Measurements from ENCODE around the gene S100A2.

DNA sequence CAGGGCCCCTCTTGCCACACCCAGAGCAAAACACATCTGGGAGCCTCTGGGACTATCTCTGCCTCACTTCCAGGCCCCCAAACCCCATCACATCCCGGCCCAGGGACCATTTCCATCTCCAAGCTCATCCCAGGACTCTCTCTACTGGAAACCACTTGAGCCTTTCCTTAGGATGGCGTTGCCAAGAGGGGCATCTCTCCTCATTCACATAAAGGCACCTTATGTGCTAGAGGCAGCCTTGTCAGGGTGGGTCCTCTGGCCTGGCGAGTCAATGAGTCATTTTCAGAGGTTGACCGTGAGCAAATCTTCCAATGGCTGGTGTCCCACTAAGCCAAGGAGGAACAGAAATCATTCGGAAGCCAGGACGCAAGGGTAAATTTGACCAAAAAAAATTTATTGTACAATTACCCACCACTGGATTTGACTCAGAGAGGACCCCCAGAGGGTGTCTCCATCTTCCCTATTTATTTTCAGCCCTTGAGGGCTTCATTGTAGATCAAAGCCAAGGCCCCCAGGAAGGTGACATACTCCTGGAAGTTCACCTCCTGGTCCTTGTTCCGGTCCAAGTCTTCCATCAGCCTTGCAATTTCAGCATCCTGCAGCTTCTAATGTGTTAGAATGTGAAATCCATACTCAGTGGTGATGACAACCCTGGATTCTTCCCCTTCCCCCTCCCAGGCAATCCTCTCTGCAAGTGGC lies 31.3 kb downstream of the S100A2 start:
- no peak for TF ChIP-seq EZH2 (IDR thresholded peaks at IDR 0.05; ENCODE audit: borderline replicate concordance, low read length)
- TF ChIP-seq, protein P1, sequence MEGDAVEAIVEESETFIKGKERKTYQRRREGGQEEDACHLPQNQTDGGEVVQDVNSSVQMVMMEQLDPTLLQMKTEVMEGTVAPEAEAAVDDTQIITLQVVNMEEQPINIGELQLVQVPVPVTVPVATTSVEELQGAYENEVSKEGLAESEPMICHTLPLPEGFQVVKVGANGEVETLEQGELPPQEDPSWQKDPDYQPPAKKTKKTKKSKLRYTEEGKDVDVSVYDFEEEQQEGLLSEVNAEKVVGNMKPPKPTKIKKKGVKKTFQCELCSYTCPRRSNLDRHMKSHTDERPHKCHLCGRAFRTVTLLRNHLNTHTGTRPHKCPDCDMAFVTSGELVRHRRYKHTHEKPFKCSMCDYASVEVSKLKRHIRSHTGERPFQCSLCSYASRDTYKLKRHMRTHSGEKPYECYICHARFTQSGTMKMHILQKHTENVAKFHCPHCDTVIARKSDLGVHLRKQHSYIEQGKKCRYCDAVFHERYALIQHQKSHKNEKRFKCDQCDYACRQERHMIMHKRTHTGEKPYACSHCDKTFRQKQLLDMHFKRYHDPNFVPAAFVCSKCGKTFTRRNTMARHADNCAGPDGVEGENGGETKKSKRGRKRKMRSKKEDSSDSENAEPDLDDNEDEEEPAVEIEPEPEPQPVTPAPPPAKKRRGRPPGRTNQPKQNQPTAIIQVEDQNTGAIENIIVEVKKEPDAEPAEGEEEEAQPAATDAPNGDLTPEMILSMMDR (conservative IDR thresholded peaks at IDR 0.05 in 1 of 2, IDR thresholded peaks at IDR 0.05 in 1 of 2; ENCODE audit: extremely low read depth in 1 of 2, insufficient read depth in 1 of 2, low read depth in 1 of 2, low read length in 2 of 2), result no peak
